ENCODE results near the gene CLMN.

CLMN gene

GRCh38 chr14:95336192-95336760, 16.6 kb upstream of the CLMN start:
- Histone ChIP-seq H3K27me3 (no peaks in the 10 kb centered on the region), H3K4me3 (no peak overlapping the region), H3K9me3 (no peaks in the 10 kb centered on the region), H3K4me1 (peaks cover 0 to 14% (median 2%) of the 10 kb centered on the region in 4 donors), H3K36me3 (no peaks in the 10 kb centered on the region), H3K27ac (no peak overlapping the region)
- no peak for DNase-seq
- no peak for TF ChIP-seq CTCF (IDR thresholded peaks at IDR 0.05)
- intact Hi-C loops (cut with DNase I; ENCODE audit: low total_unique reads), result no loop called here

- peaks cover 0 to 8% (median under 1%) of the 10 kb centered on the region in 4 donors for H3K4me1 ChIP-seq
- H3K4me3 ChIP-seq, result no peak overlapping the region
- no peaks in the 10 kb centered on the region for H3K9me3 ChIP-seq
- no peaks in the 10 kb centered on the region for H3K36me3 ChIP-seq
- no peaks in the 10 kb centered on the region for H3K27me3 ChIP-seq
- no peak for TF ChIP-seq CTCF (IDR thresholded peaks at IDR 0.05)
- H3K27ac ChIP-seq, result no peak overlapping the region
- intact Hi-C loops (cut with DNase I; ENCODE audit: low total_unique reads), result no loop called here
- no peak for DNase-seq
Observed at GRCh38 chr14:95335071-95335470, 15.4 kb upstream of the CLMN start.

GRCh38 chr14:95334044-95334443, 14.3 kb upstream of the CLMN start:
- TF ChIP-seq CTCF (IDR thresholded peaks at IDR 0.05), result no peak
- DNase-seq, result no peak
- Histone ChIP-seq H3K4me3 (no peak overlapping the region), H3K9me3 (no peaks in the 10 kb centered on the region), H3K27ac (no peak overlapping the region), H3K4me1 (no peaks in the 10 kb centered on the region), H3K27me3 (no peaks in the 10 kb centered on the region), H3K36me3 (no peaks in the 10 kb centered on the region)
- intact Hi-C loops (cut with DNase I; ENCODE audit: low total_unique reads), result no loop called here

DNA sequence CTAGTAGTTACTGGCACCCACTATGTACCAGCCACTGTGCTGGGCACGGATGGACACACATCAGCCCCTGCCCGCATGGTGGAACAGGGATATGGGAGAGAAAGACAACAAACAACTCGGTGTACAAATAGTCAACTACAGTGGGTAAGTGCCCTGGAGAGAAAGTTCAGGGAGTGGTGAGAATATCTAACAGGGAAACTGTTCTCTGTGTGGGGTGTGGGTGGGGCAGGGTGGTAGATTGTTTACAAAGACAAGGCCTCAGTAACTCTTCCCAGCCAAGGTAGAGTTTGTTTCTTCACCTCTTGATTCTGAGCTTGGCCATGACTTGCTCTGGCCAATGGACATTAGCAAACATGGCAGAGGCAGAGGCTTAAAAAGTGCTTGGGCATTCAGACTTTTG, 12.9 kb upstream of the CLMN start:
- no peak overlapping the region for H3K4me3 ChIP-seq
- intact Hi-C loops (cut with DNase I; ENCODE audit: low total_unique reads), result no loop called here
- H3K9me3 ChIP-seq, result no peaks in the 10 kb centered on the region
- no peaks in the 10 kb centered on the region for H3K27me3 ChIP-seq
- no peak overlapping the region for H3K27ac ChIP-seq
- DNase-seq, result no peak
- TF ChIP-seq CTCF (IDR thresholded peaks at IDR 0.05), result no peak
- H3K36me3 ChIP-seq, result no peaks in the 10 kb centered on the region
- no peaks in the 10 kb centered on the region for H3K4me1 ChIP-seq

GRCh38 chr14:95331708-95332408, 12.2 kb upstream of the CLMN start:
- intact Hi-C loops (cut with DNase I; ENCODE audit: low total_unique reads), result no loop called here

More at GRCh38 chr14:95331708-95332408, 12.2 kb upstream of the CLMN start:
- no peaks in the 10 kb centered on the region for H3K4me1 ChIP-seq
- no peak overlapping the region for H3K4me3 ChIP-seq
- DNase-seq, result no peak
- TF ChIP-seq CTCF (IDR thresholded peaks at IDR 0.05), result no peak
- no peak overlapping the region for H3K27ac ChIP-seq
- H3K27me3 ChIP-seq, result no peaks in the 10 kb centered on the region
- no peaks in the 10 kb centered on the region for H3K9me3 ChIP-seq
- H3K36me3 ChIP-seq, result no peaks in the 10 kb centered on the region

Data from tibial artery (tissue), 4 donors.